GM19438 (cell line): ENCODE measurements around the gene SMPDL3A.

Source experiments
- ATAC-seq: cut with Tn5 transposase; IDR thresholded peaks from one replicate; pipeline ENCODE4 v1.9.1; 2021; ENCODE audit warnings: low read depth; ENCODE audit not compliant: unreplicated experiment

Gene SMPDL3A

DNA sequence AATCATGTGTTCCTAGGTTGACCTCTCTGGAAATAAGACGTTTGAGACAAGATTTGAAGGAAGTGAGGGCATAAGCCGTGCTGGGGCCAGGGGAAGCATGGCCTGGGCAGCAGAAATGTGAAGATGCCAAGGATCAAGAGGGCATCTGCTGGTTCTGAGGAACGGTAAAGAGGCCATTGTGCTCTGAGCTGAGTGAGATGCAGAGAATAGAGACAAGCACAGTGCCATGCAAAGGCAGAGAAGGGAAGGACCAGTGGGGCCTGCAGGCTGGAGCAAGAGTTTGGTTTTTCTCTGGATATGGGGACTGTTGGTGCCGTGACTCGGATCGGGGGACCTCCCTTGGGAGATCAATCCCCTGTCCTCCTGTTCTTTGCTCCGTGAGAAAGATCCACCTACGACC is 50.8 kb downstream of the SMPDL3A start:
- ATAC-seq, result no peak

DNA sequence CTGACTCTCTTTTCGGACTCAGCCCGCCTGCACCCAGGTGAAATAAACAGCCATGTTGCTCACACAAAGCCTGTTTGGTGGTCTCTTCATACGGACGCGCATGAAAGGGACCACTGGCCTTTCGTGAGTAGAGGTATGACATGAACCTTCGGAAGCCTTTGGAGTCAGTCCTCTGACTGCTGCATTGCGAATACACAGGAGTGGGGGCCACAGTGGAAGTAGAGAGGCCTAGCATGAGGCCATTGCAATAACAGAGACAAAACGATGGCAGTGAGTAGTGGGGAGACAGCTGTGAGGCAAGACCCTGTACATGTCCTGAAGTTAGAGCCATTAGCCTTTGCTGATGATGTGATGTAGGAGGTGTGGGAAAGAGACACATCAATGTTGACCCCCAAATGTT is 56.4 kb downstream of the SMPDL3A start:
- ATAC-seq, result no peak

DNA sequence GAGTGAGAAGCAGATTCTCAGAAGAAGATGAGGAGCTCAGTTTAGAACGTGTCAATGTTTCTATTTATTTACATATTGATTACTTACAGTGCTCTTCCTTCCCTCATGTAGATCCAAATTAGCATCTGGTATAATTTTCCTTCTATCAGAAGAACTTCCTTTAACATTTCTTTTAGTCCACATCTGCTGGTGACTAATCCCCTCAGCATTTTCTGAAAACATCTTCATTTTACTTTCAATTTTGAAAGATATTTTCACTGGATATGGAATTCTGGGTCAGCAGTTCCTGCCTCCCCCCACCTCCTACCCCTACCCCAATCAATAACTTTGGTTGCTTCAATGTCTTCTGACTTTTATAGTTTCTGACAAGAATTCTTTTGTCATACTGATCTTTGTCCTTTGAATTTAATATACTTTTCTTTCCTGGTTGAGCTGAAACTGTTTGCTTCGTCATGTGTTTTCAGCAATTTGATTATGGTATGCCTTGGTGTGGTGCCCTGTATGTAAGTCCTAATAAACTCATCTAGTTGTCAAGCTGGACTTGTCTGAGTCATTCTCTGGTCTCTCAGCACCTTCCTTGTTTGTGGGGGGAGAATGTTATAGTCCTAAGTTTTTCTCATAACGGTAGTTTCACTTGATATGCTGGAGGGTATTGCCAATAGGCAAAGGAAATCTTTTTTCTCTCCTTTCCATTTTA is 57.0 kb downstream of the SMPDL3A start:
- no peak for ATAC-seq

DNA sequence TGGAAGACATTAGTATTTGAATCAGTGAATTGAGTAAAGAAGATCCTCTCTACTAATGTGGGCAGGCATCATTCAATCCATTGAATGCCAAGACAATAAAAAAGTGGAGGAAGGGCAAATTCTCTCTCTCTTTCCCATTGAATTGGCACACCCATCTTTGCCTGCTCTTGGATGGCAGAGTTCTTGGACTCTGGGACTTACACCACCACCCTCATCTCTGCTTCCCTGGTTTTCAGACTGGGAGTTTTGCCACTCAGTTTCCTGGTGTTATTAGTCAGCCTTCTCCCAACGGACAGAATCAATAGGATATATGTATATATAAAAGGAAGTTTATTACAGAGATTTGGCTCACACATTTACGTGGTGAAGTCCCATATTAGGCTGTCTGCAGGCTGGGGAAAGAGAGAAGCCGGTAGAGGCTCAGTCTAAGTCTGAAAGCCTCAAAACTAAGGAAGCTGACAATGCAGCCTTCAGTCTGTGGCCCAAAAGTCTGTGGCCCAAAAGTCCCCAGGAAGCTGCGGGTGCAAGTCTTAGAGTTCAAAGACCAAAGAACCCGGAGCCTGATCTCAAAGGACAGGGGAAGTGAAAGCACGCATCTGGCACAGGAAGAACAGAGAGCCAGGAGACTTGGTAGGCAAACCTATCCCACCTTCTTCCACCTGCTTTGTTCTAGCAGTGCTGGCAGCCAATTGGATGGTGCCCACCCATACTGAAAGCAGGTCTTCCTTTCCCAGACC is 64.4 kb downstream of the SMPDL3A start:
- ATAC-seq, result peak; percentile 95
